ENCODE results near the gene SMYD5.
"Not testable (repeated sequence)": the region's sequence is repeated elsewhere in the genome, so short reads cannot be mapped to it uniquely, and the experiment has no call there.

The SMYD5 gene

DNA sequence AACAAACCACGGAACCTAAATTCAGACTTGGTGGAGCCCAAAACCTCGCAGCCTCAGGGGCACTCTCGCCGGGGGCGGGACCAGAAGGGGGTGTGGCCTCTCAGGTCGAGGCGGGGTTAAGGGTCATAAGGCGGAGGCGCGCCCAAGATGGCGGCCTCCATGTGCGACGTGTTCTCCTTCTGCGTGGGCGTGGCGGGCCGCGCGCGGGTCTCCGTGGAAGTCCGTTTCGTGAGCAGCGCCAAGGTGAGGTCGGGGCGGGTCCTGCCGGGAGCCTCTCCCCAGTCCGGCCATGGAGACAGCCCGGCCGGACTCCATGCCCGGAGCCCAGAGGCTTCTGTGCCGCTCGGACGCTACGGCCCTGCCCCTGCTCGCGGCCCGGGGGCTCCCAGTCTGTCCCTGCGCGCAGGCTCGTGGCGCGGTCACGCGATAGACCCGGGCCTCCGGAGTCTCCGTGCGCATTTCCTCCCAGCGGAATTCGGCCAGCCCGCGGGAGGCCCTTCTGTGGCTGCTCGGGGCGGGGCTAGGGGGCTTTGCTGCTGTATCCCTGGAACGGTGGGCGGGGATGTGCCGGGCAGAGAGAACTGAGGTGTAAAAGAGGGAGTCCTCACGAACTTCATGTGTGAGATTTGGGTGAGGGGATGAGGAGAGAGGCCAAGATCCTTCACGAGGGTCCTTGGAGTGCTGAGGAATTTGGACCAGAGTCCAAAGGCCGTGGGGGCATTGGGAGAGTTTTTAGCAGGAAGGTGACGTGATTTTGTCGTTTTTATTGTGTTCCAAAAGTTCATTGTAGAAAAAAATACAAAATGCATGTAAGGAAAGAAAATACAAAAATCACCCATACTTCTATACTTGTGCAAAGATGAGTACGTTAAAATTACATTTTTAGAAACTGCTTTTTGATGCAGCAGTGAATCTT lies at the start of gene SMYD5:
TSS of gene SMYD5 (plus strand) at position 126 of the 916 bp plus-strand sequence. CDS start at position 148, 22 bp downstream.
- peak within 1 kb of the TSS; percentile 86 for H3K4me3 ChIP-seq (ENCODE audit: low read depth, low read length)

DNA sequence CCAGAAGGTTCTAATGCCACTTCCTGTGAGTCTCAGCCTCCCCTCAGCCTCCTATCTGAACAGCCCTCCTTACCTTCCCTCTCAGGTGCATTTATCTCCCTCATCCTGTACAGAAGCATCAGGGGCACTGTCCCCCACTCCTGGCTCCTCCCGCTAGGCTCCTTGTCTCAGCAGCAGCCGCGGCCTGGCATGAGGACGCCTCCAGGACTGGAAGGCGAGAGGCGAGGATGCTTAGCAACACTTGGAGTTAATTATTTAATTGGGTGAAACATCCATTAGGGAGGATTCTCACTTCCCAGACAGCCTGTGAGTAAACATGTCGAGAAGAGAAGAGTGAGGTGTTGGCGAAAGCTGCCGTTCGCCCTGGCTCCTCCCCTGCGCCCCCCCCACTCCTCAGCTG lies 48.1 kb upstream of the SMYD5 start:
- H3K4me3 ChIP-seq (ENCODE audit: low read depth, low read length): not testable (repeated sequence)

- H3K4me3 ChIP-seq (ENCODE audit: low read depth, low read length): not testable (repeated sequence)
These were observed 47.2 kb upstream of the SMYD5 start for GRCh38 chr2:73166813-73167212.

DNA sequence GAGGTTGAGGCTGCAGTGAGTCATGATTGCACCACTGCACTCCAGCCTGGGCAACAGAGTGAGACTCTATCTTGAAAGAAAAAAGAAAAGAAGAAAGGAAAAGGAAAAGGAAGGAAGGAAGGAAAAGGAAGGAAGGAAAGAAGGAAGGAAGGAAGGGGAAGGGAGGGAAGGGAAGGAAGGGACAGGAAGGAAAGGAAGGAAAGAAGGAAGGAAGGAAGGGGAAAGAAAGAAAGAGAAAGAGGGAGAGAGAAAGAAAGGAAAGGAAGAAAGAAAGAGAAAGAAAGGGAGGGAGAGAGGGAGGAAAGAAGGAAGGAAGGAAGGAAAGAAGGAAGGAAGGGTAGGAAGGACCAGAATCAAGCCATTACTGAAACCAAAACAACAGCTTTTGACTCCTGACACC lies 45.7 kb upstream of the SMYD5 start:
- H3K4me3 ChIP-seq (ENCODE audit: low read depth, low read length): not testable (repeated sequence)

- H3K4me3 ChIP-seq (ENCODE audit: low read depth, low read length): not testable (repeated sequence)
These were observed 43.7 kb upstream of the SMYD5 start for GRCh38 chr2:73170341-73170740.

- H3K4me3 ChIP-seq (ENCODE audit: low read depth, low read length): no peak overlapping the region
These were observed 41.1 kb upstream of the SMYD5 start for GRCh38 chr2:73172963-73173362.

- H3K4me3 ChIP-seq (ENCODE audit: low read depth, low read length): no peak overlapping the region
These were observed 40.3 kb upstream of the SMYD5 start for GRCh38 chr2:73173781-73174180.

GRCh38 chr2:73174244-73174643 lies 39.8 kb upstream of the SMYD5 start:
- no peak overlapping the region for H3K4me3 ChIP-seq (ENCODE audit: low read depth, low read length)

GRCh38 chr2:73174941-73175662 lies 38.9 kb upstream of the SMYD5 start:
- H3K4me3 ChIP-seq (ENCODE audit: low read depth, low read length): peak overlapping the region; percentile 18

- H3K4me3 ChIP-seq (ENCODE audit: low read depth, low read length): peak overlapping the region; percentile 18
These were observed 38.3 kb upstream of the SMYD5 start for GRCh38 chr2:73175663-73176204.

- no peak overlapping the region for H3K4me3 ChIP-seq (ENCODE audit: low read depth, low read length)
These were observed 37.7 kb upstream of the SMYD5 start for GRCh38 chr2:73176205-73176880.

- peak overlapping the region; percentile 54 for H3K4me3 ChIP-seq (ENCODE audit: low read depth, low read length)
These were observed 37.0 kb upstream of the SMYD5 start for GRCh38 chr2:73176881-73177644.

- H3K4me3 ChIP-seq (ENCODE audit: low read depth, low read length): no peak overlapping the region
These were observed 36.3 kb upstream of the SMYD5 start for GRCh38 chr2:73177645-73178255.

DNA sequence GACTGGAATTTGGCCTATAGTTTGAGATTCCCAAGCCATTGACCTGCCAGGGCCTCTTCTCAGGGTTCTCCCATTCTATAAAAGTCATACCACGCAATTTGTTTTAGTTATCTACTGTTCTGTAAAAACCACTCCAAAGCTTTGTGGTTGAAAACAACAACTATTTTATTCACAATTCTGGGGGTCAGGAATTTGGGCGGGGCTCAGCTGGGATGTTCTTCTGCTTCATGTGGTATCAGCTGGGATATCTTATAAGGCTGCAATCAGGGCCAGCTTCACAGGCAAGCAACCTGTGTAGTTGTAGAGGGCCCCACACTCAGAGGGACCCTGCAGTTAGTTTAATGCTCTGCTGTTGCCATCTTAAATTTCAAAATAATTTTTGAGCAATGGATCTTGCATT lies 28.1 kb upstream of the SMYD5 start:
- H3K4me3 ChIP-seq (ENCODE audit: low read depth, low read length): no peak overlapping the region

DNA sequence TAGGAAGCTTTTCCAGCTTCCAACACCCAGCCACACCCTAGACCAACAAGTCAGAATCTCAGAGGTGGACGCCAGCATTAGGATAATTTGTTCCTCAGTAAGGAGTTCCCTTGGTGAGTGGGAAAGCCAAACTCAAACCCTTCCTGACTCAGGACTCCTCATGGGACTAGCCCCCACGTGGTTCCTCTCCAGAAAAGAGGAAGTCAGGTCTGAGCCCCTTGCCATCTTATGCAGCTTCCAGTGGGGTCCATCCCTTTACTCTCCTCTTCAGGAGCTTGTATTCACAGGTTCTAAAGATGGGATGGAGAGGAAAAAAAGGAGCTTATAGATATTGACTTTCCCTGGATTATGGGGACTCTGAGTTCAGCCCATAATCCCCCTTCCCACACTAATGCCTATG lies 26.5 kb upstream of the SMYD5 start:
- H3K4me3 ChIP-seq (ENCODE audit: low read depth, low read length): no peak overlapping the region

GRCh38 chr2:73197579-73197978 lies 16.5 kb upstream of the SMYD5 start:
- H3K4me3 ChIP-seq (ENCODE audit: low read depth, low read length): no peak overlapping the region

- not testable (repeated sequence) for H3K4me3 ChIP-seq (ENCODE audit: low read depth, low read length)
These were observed 13.8 kb upstream of the SMYD5 start for GRCh38 chr2:73200281-73200680.

DNA sequence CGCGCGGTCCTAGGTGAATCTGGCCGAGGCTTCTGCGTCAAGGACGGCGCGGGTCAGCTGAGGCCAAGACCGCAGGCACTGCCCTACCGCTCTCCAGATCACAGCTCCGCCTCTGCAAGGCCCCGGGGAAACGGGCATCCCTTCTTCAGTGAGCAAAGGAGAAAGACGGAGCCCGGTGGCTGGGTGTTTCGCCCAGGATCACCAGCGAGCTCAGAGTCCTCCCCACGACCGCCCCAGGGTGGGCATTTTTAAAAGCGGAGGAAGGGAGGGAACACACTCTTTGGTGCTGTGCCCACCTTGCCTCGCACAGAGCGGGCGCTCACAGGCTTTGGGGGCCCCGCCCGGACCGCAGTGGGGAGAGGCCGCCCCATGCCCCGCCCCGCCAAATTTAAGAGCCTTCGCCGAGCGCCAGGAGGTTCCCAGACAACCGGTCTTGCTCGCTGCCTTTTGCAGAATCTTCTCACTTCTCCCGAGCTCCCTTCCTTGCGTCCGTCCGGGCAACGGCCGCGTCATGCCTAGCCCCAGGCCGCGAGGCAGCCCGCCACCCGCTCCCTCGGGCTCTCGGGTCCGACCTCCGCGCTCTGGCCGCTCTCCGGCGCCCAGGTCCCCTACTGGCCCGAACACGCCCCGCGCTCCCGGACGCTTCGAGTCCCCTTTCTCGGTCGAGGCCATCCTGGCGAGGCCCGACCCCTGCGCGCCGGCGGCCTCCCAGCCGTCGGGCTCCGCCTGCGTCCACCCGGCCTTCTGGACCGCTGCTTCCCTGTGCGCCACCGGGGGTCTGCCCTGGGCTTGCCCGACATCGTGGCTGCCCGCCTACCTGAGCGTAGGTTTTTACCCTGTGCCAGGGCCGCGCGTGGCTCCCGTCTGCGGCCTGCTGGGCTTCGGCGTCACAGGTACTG lies 11.6 kb upstream of the SMYD5 start, which contains the start of gene NOTO:
TSS of gene NOTO (plus strand) at position 419 of the 899 bp plus-strand sequence. CDS start at position 512, 93 bp downstream.
- peak within 1 kb of the TSS; percentile 40 for H3K4me3 ChIP-seq (ENCODE audit: low read depth, low read length)

All from iPS-11a (cell line).